ENCODE data around the gene CHI3L2.

DNA sequence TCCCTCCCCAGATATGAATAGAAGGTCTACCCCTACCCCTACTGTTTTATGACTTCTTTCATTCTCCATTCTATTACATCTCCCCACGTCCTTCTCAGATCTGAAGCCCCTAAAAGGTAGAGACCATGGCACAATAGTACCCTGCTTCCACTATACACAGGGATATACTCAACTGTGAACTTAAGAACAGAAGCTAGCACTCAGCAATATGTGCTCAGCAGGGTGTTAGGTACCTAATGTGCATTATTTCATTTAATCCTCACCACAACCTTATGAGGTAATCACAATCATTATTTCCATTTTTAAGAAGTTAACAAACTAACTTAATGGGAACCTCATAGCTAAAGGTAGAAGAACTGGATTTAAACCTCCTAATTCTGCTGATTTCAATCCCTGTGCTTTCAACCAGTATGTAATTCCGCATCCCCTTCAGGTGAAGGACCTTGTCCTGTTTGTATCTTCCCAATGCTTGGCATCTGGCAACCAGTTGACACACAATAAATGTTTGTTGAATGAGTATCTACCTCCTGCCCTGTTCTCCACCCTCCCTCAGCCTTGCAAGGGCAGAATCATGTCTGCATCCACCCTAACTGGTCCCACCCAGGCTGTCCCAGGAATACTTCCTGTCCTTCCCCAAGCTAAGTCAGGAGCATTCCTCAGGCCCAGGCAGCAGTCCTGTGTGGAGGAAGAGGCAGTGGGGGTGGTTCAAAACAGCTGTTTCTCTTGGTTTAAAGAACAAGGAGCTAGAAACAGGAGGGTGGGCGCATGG lies 33.6 kb upstream of the CHI3L2 start:
- TF ChIP-seq, protein P1, sequence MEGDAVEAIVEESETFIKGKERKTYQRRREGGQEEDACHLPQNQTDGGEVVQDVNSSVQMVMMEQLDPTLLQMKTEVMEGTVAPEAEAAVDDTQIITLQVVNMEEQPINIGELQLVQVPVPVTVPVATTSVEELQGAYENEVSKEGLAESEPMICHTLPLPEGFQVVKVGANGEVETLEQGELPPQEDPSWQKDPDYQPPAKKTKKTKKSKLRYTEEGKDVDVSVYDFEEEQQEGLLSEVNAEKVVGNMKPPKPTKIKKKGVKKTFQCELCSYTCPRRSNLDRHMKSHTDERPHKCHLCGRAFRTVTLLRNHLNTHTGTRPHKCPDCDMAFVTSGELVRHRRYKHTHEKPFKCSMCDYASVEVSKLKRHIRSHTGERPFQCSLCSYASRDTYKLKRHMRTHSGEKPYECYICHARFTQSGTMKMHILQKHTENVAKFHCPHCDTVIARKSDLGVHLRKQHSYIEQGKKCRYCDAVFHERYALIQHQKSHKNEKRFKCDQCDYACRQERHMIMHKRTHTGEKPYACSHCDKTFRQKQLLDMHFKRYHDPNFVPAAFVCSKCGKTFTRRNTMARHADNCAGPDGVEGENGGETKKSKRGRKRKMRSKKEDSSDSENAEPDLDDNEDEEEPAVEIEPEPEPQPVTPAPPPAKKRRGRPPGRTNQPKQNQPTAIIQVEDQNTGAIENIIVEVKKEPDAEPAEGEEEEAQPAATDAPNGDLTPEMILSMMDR (IDR thresholded peaks at IDR 0.05), result no peak
- TF ChIP-seq POLR2A (IDR thresholded peaks at IDR 0.05), result no peak
